Bronchial epithelial cell (primary cell): ENCODE results near the gene DYSF. TPM values are rescaled to one million over a fixed set of nuclear protein-coding genes. Genes with fewer than 3 reads are reported as not detected.

ENCODE experiments used
- DNase-seq: peaks from one replicate; pipeline ENCODE4 v3.0.0-alpha.2; 2010; ENCODE audit warnings: low read depth
- FAIRE-seq: peaks from 2 replicates; lab custom pipeline; 2011; peaks lifted over from hg19 to GRCh38; lab: Jason Lieb, UNC
- H3K27me3 ChIP-seq: 2 replicates; pipeline ENCODE4 v1.5.1; 2011; ENCODE audit warnings: low read length; ENCODE audit not compliant: control insufficient read depth, insufficient read depth
- H3K36me3 ChIP-seq: 2 replicates; pipeline ENCODE4 v1.5.1; 2011; ENCODE audit warnings: low read length; ENCODE audit not compliant: control insufficient read depth, insufficient read depth
- H3K4me3 ChIP-seq: 2 replicates; pipeline ENCODE4 v1.5.1; 2011; ENCODE audit warnings: mild to moderate bottlenecking, low read depth, low read length, control low read depth
- CTCF ChIP-seq: IDR thresholded peaks from 2 replicates; pipeline ENCODE4 v1.5.1; 2011; ENCODE audit warnings: mild to moderate bottlenecking, moderate library complexity, low read length, control low read depth, inconsistent platforms; ENCODE audit not compliant: insufficient read depth, severe bottlenecking
- total RNA-seq: library from RNA; depleted of rRNA; stranded (reverse); fragments of >200 nt; gene quantifications from 2 replicates; pipeline ENCODE4 v1.2.1, GENCODE V29; 2014

DYSF gene
- total RNA-seq, 1 donor from 2014 or later = under 0.01 TPM

GRCh38 chr2:71725836-71726235 lies 272.5 kb downstream of the DYSF start:
- Histone ChIP-seq H3K4me3 (no peak overlapping the region), H3K27me3 (no peaks in the 10 kb centered on the region), H3K36me3 (no peaks in the 10 kb centered on the region)
- no peak for TF ChIP-seq CTCF
- no peak for DNase-seq
- FAIRE-seq = no peak

DNA sequence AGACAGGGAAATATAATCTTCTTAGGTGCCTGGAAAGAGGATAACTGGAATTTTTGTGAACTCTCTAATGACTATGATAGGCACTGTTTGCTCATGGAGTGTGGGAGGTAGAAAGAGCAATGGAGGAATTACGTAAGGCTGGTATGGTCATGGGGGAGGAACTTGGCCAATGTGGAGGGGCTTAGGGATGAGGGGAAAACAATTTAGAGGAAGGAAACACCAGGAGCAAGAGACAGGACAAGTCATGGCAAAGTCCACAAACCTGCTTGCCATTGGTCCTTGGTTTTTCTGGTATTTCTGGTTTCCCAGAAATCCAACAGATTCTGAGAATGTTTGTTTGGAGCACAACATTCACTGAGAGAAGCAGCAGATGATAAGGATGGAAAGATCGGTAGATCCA lies 274.2 kb downstream of the DYSF start:
- no peak for TF ChIP-seq CTCF
- Histone ChIP-seq H3K36me3 (no peaks in the 10 kb centered on the region), H3K27me3 (no peaks in the 10 kb centered on the region), H3K4me3 (no peak overlapping the region)
- peak; percentile 80 for DNase-seq
- FAIRE-seq = peak; percentile 13

DNA sequence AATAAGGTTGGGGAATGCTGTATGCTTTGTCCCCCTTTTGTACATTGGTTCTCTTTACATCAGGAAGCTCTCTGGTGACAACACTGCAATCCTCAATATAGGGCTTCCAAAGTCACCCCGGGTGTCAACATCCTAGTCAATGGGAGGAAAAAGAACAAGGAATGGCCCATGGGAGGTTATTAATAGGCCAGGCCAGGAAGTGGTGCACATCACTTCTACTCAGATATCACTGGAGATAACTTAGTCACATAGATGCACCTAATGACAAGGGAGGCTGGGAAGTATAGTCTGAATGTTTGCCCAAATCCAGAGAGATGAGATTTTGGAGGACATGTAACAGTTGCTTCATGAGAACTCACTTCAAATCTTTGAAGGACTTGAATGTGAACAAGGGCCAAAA lies 274.7 kb downstream of the DYSF start:
- DNase-seq (no peak), FAIRE-seq (no peak)
- Histone ChIP-seq H3K36me3 (no peaks in the 10 kb centered on the region), H3K27me3 (no peaks in the 10 kb centered on the region), H3K4me3 (no peak overlapping the region)
- TF ChIP-seq CTCF = no peak

GRCh38 chr2:71730785-71731383 lies 277.5 kb downstream of the DYSF start:
- FAIRE-seq (no peak), DNase-seq (no peak)
- no peaks in the 10 kb centered on the region for H3K27me3 ChIP-seq
- TF ChIP-seq CTCF = no peak
- no peaks in the 10 kb centered on the region for H3K36me3 ChIP-seq
- no peak overlapping the region for H3K4me3 ChIP-seq

DNA sequence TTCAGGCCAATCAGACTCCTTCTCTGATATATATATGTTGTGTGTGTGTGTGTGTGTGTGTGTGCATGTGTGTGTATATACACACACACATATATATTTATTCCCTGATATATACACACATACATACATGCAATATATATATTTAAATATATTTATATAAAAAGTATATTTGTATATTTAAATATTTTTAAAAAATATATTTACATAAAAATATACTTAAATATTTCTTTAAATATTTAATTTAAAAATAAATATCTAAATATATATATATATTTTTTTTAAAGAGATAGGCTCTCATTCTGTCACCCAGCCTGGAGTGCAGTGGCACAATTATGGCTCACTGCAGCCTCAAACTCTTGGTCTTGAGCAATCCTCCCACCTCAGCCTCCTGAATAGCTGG lies 281.3 kb downstream of the DYSF start:
- Histone ChIP-seq H3K27me3 (no peaks in the 10 kb centered on the region), H3K36me3 (no peaks in the 10 kb centered on the region), H3K4me3 (no peak overlapping the region)
- FAIRE-seq = no peak
- TF ChIP-seq CTCF = no peak
- no peak for DNase-seq

GRCh38 chr2:71735676-71736075 lies 282.3 kb downstream of the DYSF start:
- FAIRE-seq (no peak), DNase-seq (no peak)
- TF ChIP-seq CTCF = no peak
- no peaks in the 10 kb centered on the region for H3K27me3 ChIP-seq
- H3K36me3 ChIP-seq = no peaks in the 10 kb centered on the region
- no peak overlapping the region for H3K4me3 ChIP-seq
